CD14-positive monocyte (primary cell): ENCODE results near the gene IGF2BP3. TPM values are rescaled to one million over a fixed set of nuclear protein-coding genes. Genes with fewer than 3 reads are reported as not detected.

Experiments used
- DNase-seq, 3 donors: peaks; one replicate each; pipeline ENCODE4 v3.0.0-alpha.2; 2011 to 2022
- H2AFZ ChIP-seq: 2 replicates; pipeline ENCODE4 v1.6.0; 2012; ENCODE audit warnings: mild to moderate bottlenecking, low read depth, low read length, inconsistent platforms; ENCODE audit not compliant: insufficient read depth, poor library complexity, severe bottlenecking
- H3K27ac ChIP-seq, 2 donors: 1 replicate in 1 of 2; 2 replicates in 1 of 2; pipeline ENCODE4 v1.5.1; 2012 to 2013; ENCODE audit warnings: low read length in 2 of 2, control low read depth in 1 of 2, inconsistent platforms in 1 of 2, low read depth in 1 of 2, mild to moderate bottlenecking in 1 of 2
- H3K27me3 ChIP-seq, 2 donors: one replicate each; pipeline versions ENCODE4 v1.6.0 to v1.6.1; 2011 to 2013; ENCODE audit warnings: low read length in 2 of 2; ENCODE audit not compliant: control insufficient read depth in 2 of 2, insufficient read depth in 2 of 2
- H3K36me3 ChIP-seq, 2 donors: replicated peaks in 1 of 2; 1 replicate in 1 of 2; 2 replicates in 1 of 2; pipeline versions ENCODE4 v1.5.1 to v1.6.1; 2012 to 2013; ENCODE audit warnings: low read length in 2 of 2, control low read depth in 1 of 2, inconsistent platforms in 1 of 2, mild to moderate bottlenecking in 1 of 2; ENCODE audit not compliant: insufficient read depth in 2 of 2, control insufficient read depth in 1 of 2
- H3K4me1 ChIP-seq, 2 donors: 1 replicate in 1 of 2; 2 replicates in 1 of 2; pipeline versions ENCODE4 v1.5.1 to v1.6.1; 2012 to 2013; ENCODE audit warnings: low read length in 2 of 2, control low read depth in 1 of 2, inconsistent platforms in 1 of 2, mild to moderate bottlenecking in 1 of 2, moderate library complexity in 1 of 2; ENCODE audit not compliant: insufficient read depth in 2 of 2, control insufficient read depth in 1 of 2
- H3K4me2 ChIP-seq: replicated peaks from 2 replicates; pipeline ENCODE3; 2012; ENCODE audit warnings: low read length, moderate library complexity, mild to moderate bottlenecking; ENCODE audit not compliant: poor library complexity, severe bottlenecking; ENCODE audit errors: extremely low read depth
- H3K4me3 ChIP-seq, 3 experiments: fragments of 200-600 bp in 1 of 3; sonication (generic) in 1 of 3; replicated peaks in 1 of 3; 1 replicate in 2 of 3; 2 replicates in 1 of 3; pipeline ENCODE4 v1.5.1; 2011 to 2013; ENCODE audit warnings: low read length in 3 of 3, mild to moderate bottlenecking in 3 of 3, control low read depth in 2 of 3, low read depth in 2 of 3, inconsistent platforms in 1 of 3, moderate library complexity in 1 of 3
- H3K79me2 ChIP-seq: 2 replicates; pipeline ENCODE4 v1.6.0; 2012; ENCODE audit warnings: mild to moderate bottlenecking, control low read depth, inconsistent platforms, low read length, moderate library complexity; ENCODE audit not compliant: insufficient read depth
- H3K9ac ChIP-seq: 2 replicates; pipeline ENCODE4 v1.6.0; 2017; ENCODE audit warnings: low read length, mild to moderate bottlenecking; ENCODE audit not compliant: insufficient read depth, poor library complexity, severe bottlenecking
- H3K9me3 ChIP-seq, 2 donors: replicated peaks in 1 of 2; 1 replicate in 1 of 2; 2 replicates in 1 of 2; pipeline versions ENCODE4 v1.5.1 to v1.6.1; 2012 to 2013; ENCODE audit warnings: low read length in 2 of 2, control low read depth in 1 of 2; ENCODE audit not compliant: control insufficient read depth in 1 of 2, insufficient read depth in 1 of 2
- H4K20me1 ChIP-seq: 2 replicates; pipeline ENCODE4 v1.6.0; 2012; ENCODE audit warnings: mild to moderate bottlenecking, low read length, control low read depth, moderate library complexity; ENCODE audit not compliant: insufficient read depth
- H3K27ac Mint-ChIP-seq, 7 donors: one replicate each; pipeline ENCODE4 v1.8.0; 2020; ENCODE audit warnings: mild to moderate bottlenecking in 7 of 7, mixed read lengths in 7 of 7, moderate library complexity in 6 of 7, inconsistent platforms in 2 of 7
- H3K27me3 Mint-ChIP-seq, 3 donors: one replicate each; pipeline ENCODE4 v1.8.0; 2021 to 2022; ENCODE audit warnings: low read depth in 3 of 3, mild to moderate bottlenecking in 3 of 3, mixed read lengths in 3 of 3, moderate library complexity in 3 of 3, inconsistent platforms in 1 of 3
- H3K36me3 Mint-ChIP-seq, 2 donors: one replicate each; pipeline ENCODE4 v1.8.0; 2020; ENCODE audit warnings: mixed read lengths in 2 of 2, inconsistent platforms in 1 of 2, mild to moderate bottlenecking in 1 of 2
- H3K4me1 Mint-ChIP-seq: one replicate; pipeline ENCODE4 v1.8.0; 2020; ENCODE audit warnings: mild to moderate bottlenecking, mixed read lengths
- H3K4me3 Mint-ChIP-seq, 2 donors: one replicate each; pipeline ENCODE4 v1.8.0; 2020; ENCODE audit warnings: mild to moderate bottlenecking in 2 of 2, mixed read lengths in 2 of 2, moderate library complexity in 1 of 2
- H3K9me3 Mint-ChIP-seq, 7 donors: one replicate each; pipeline ENCODE4 v1.8.0; 2020 to 2022; ENCODE audit warnings: mixed read lengths in 7 of 7, mild to moderate bottlenecking in 6 of 7, moderate library complexity in 6 of 7, inconsistent platforms in 2 of 7
- CTCF ChIP-seq: fragments of 200-600 bp; IDR thresholded peaks from one replicate; pipeline ENCODE4 v1.8.0; 2022; ENCODE audit warnings: antibody characterized with exemption, mild to moderate bottlenecking
- WGBS: methylation state at CpG from one replicate; pipeline ENCODE4 v1.1.5; 2013; ENCODE audit warnings: missing lambda C conversion rate; ENCODE audit not compliant: insufficient coverage; 5-methylcytosine and 5-hydroxymethylcytosine counted together
- intact Hi-C, 2 donors: fragments of 100-400 bp; cut with micrococcal nuclease; formaldehyde crosslinking; loops; one replicate each; pipeline versions ENCODE4 v1.15.0 to v1.15.1; 2023
- polyA plus RNA-seq, 3 donors: library from polyadenylated mRNA; depleted of rRNA in 1 of 3; unstranded in 2 of 3; stranded (reverse) in 1 of 3; fragments of 300-500 nt in 2 of 3; fragments of >200 nt in 1 of 3; fragmentation: Illumina TruSeq in 2 of 3; gene quantifications; 1 replicate in 2 of 3; 2 replicates in 1 of 3; pipeline ENCODE4 v1.2.3, GENCODE V29; 2012 to 2021

The IGF2BP3 gene
- polyA plus RNA-seq, 3 donors = 0.60 to 5.3 (median 3.2) TPM

DNA sequence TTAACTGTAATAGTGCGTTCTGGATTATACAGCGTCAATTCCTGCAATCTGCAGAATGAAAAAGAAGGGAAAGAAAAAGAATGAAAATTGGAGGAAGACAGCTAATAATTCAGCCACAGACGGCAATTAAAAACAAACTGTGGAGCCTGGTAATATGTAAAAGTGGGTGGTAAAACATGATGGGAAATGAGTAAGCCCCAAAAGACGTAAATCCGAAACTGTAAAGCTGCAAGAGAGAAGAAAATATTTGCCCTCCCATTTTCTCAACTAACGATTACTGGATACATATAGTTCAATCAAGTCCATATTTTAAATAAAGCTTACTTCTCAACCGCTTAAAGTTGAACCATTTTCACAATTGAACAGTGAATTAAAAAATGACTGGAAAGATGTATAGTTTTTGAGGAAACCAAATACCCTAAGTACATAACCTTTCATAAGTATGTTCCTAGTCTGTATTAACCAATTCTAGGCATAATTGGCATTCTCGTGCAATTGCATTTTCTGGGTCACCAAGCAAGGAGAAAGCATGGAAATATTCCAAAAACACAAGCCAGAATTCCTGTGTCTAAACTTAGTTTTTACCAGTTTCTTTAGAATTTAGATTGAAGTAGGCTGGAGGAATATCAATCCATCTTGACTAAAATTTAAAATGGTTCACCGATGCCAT, 126.3 kb downstream of the IGF2BP3 start:
- intact Hi-C loops = no loop called here
- Histone ChIP-seq H3K27ac (no peak overlapping the region), H3K4me3 (no peak overlapping the region), H3K27me3 (no peaks in the 10 kb centered on the region), H3K9ac (no peak overlapping the region), H4K20me1 (no peaks in the 10 kb centered on the region), H3K4me1 (peaks cover 12 to 26% of the 10 kb centered on the region in 2 donors), H3K9me3 (no peaks in the 10 kb centered on the region), H3K36me3 (no peaks in the 10 kb centered on the region), H2AFZ (no peak overlapping the region), H3K79me2 (no peaks in the 10 kb centered on the region), H3K4me2 (no peak overlapping the region)
- Mint-ChIP-seq H3K27me3 (peaks cover 0 to 1% (median 0%) of the 10 kb centered on the region in 3 donors), H3K4me3 (no peak overlapping the region), H3K9me3 (no peaks in the 10 kb centered on the region), H3K36me3 (peaks cover 0 to 6% of the 10 kb centered on the region in 2 donors), H3K27ac (no peak overlapping the region), H3K4me1 (peaks cover 23% of the 10 kb centered on the region)
- no peak for TF ChIP-seq CTCF
- 92% methylated on average over 2 of the region's 9 CpGs for WGBS
- DNase-seq = no peak

DNA sequence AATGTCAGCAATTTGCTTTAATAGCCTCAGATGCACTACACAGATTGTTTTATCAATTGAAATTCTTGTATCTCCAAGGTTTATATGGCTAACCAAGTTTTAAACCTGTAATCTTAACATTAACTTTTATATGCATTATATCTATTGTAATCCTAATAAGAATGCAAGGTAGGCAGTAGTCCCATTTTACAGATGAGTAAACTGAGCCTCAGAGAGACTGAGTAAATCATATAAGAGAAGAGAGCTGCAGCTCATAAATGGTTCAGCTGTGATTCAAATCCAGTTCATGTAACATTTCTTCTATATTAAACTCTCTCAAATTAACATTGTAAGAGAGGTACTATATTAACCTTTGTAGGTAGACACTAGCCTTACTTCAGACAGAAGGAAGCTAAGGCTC, 127.2 kb downstream of the IGF2BP3 start:
- peaks cover 0 to 1% (median 0%) of the 10 kb centered on the region in 3 donors for H3K27me3 Mint-ChIP-seq

More for the DNA sequence above, 127.2 kb downstream of the IGF2BP3 start:
- H3K79me2 ChIP-seq = no peaks in the 10 kb centered on the region
- no peak overlapping the region for H2AFZ ChIP-seq
- Mint-ChIP-seq H3K9me3 (no peaks in the 10 kb centered on the region), H3K27ac (no peak overlapping the region), H3K36me3 (peaks cover 0 to 6% of the 10 kb centered on the region in 2 donors), H3K4me3 (no peak overlapping the region), H3K4me1 (peaks cover 23% of the 10 kb centered on the region)
- H3K4me2 ChIP-seq = no peak overlapping the region
- H3K27me3 ChIP-seq = no peaks in the 10 kb centered on the region
- intact Hi-C loops = no loop called here
- no peak for TF ChIP-seq CTCF
- H4K20me1 ChIP-seq = no peaks in the 10 kb centered on the region
- no peak overlapping the region for H3K9ac ChIP-seq
- no peak overlapping the region for H3K27ac ChIP-seq
- peaks cover 12 to 25% of the 10 kb centered on the region in 2 donors for H3K4me1 ChIP-seq
- no peak overlapping the region for H3K4me3 ChIP-seq
- H3K36me3 ChIP-seq = no peaks in the 10 kb centered on the region
- DNase-seq = no peak
- no peaks in the 10 kb centered on the region for H3K9me3 ChIP-seq
